Endothelial cell of umbilical vein (primary cell): ENCODE measurements around the gene ESCO1. TPM values are rescaled to one million over a fixed set of nuclear protein-coding genes. Genes with fewer than 3 reads are reported as not detected.
"Not testable (repeated sequence)": the region's sequence is repeated elsewhere in the genome, so short reads cannot be mapped to it uniquely, and the experiment has no call there.

Experiments used
- BruUV-seq: library from RNA; stranded (reverse); fragments of 400-500 nt; replicated peaks from 2 replicates; lab custom pipeline; 2021; lab: Mats Ljungman, UMichigan
- CTCF ChIA-PET: fragments of 300-600, 350-600 bp; sonication (Branson Sonifier 250); formaldehyde crosslinking; loops from one replicate; lab custom pipeline; 2021; ENCODE audit warnings: antibody characterized with exemption, inconsistent platforms; lab: Charles Lee
- POLR2A ChIA-PET: fragments of 300-600, 350-600 bp; sonication (Branson Sonifier 250); formaldehyde crosslinking; loops from one replicate; lab custom pipeline; 2021; ENCODE audit warnings: antibody characterized with exemption, inconsistent platforms; lab: Charles Lee
- DNase-seq: peaks from one replicate; pipeline ENCODE4 v3.0.0-alpha.2; 2011; ENCODE audit warnings: low read depth, low spot score
- FAIRE-seq: peaks from 2 replicates; lab custom pipeline; 2011; peaks lifted over from hg19 to GRCh38; lab: Jason Lieb, UNC
- H2AFZ ChIP-seq: 2 replicates; pipeline ENCODE4 v1.6.0; 2012; ENCODE audit warnings: low read depth, low read length, control low read depth, inconsistent platforms
- H3K27ac ChIP-seq: 2 replicates; pipeline ENCODE4 v1.5.1; 2011; ENCODE audit warnings: low read depth, mild to moderate bottlenecking, control low read depth, low read length, moderate library complexity; ENCODE audit not compliant: insufficient read depth
- H3K27me3 ChIP-seq, 2 experiments: 2 replicates each; pipeline versions ENCODE4 v1.6.0 to v1.6.1; 2011; ENCODE audit warnings: low read length in 2 of 2, mixed read lengths in 1 of 2; ENCODE audit not compliant: control insufficient read depth in 2 of 2, insufficient read depth in 2 of 2
- H3K36me3 ChIP-seq, 2 experiments: 2 replicates in 1 of 2; 3 replicates in 1 of 2; pipeline ENCODE4 v1.5.1; 2011; ENCODE audit warnings: low read length in 2 of 2, mild to moderate bottlenecking in 1 of 2, moderate library complexity in 1 of 2; ENCODE audit not compliant: control insufficient read depth in 2 of 2, insufficient read depth in 2 of 2; ENCODE audit errors: extremely low read depth in 1 of 2
- H3K4me1 ChIP-seq: 3 replicates; pipeline ENCODE4 v1.5.1; 2011; ENCODE audit warnings: mild to moderate bottlenecking, low read length; ENCODE audit not compliant: control insufficient read depth, insufficient read depth; ENCODE audit errors: extremely low read depth
- H3K4me2 ChIP-seq: 2 replicates; pipeline ENCODE4 v1.6.1; 2011; ENCODE audit warnings: low read length, control low read depth, mixed read lengths; ENCODE audit not compliant: insufficient read depth
- H3K4me3 ChIP-seq, 3 experiments: fragments of 200-600 bp in 1 of 3; sonication (generic), shearing (Covaris generic) in 1 of 3; replicated peaks in 1 of 3; 2 replicates each; pipeline ENCODE4 v1.5.1; 2011 to 2016; ENCODE audit warnings: control low read depth in 3 of 3, low read length in 3 of 3, mild to moderate bottlenecking in 2 of 3, inconsistent platforms in 1 of 3, low read depth in 1 of 3, moderate library complexity in 1 of 3; ENCODE audit not compliant: insufficient read depth in 1 of 3
- H3K79me2 ChIP-seq: 2 replicates; pipeline ENCODE4 v1.6.0; 2012; ENCODE audit warnings: low read length, inconsistent platforms; ENCODE audit not compliant: control insufficient read depth, insufficient read depth
- H3K9ac ChIP-seq: replicated peaks from 2 replicates; pipeline ENCODE3; 2011; ENCODE audit warnings: low read length, control low read depth; ENCODE audit not compliant: insufficient read depth; ENCODE audit errors: extremely low read depth
- H3K9me1 ChIP-seq: replicated peaks from 3 replicates; pipeline ENCODE4 v1.6.0; 2011; ENCODE audit warnings: mild to moderate bottlenecking, low read length; ENCODE audit not compliant: control insufficient read depth, insufficient read depth; ENCODE audit errors: extremely low read depth
- H3K9me3 ChIP-seq: replicated peaks from 2 replicates; pipeline ENCODE4 v1.5.1; 2012; ENCODE audit warnings: low read length, inconsistent platforms; ENCODE audit not compliant: control insufficient read depth, insufficient read depth
- H4K20me1 ChIP-seq: replicated peaks from 2 replicates; pipeline ENCODE3; 2011; ENCODE audit warnings: mild to moderate bottlenecking, low read length; ENCODE audit not compliant: control insufficient read depth, insufficient read depth; ENCODE audit errors: extremely low read depth
- FOS ChIP-seq: IDR thresholded peaks from 2 replicates; pipeline ENCODE4 v1.6.1; 2011; ENCODE audit warnings: mild to moderate bottlenecking, low read length, moderate library complexity, borderline replicate concordance; ENCODE audit not compliant: insufficient read depth
- dilution Hi-C: fragments of 300-500 bp; cut with MboI; formaldehyde crosslinking; loops from one replicate; pipeline ENCODE4 v1.15.0; 2019; ENCODE audit warnings: low sequenced_read_pairs; ENCODE audit not compliant: extremely low pct_ligation_motif_present
- intact Hi-C: fragments of 100-400 bp; cut with micrococcal nuclease; formaldehyde crosslinking; loops from one replicate; pipeline ENCODE4 v1.10.0; 2022
- polyA plus RNA-seq, 4 experiments: library from polyadenylated mRNA; depleted of rRNA in 3 of 4; stranded (reverse) in 3 of 4; unstranded in 1 of 4; fragments of >200 nt; gene quantifications; 2 replicates each; pipeline versions ENCODE4 v1.2.1 to v1.2.3, GENCODE V29; 2011 to 2012; ENCODE audit warnings: missing spikeins in 1 of 4
- total RNA-seq: library from RNA; stranded (reverse); gene quantifications from 2 replicates; pipeline ENCODE4 v1.2.3, GENCODE V29; 2021

ESCO1 gene
- total and polyA plus RNA-seq, 2 donors (not counting 3 experiments of a cell fraction or from before 2014, with no cell fraction given): 2.1 to 12.0 TPM

GRCh38 chr18:21593540-21594257 is 6.8 kb downstream of the ESCO1 start:
- Histone ChIP-seq H4K20me1 (peaks cover 2% of the 10 kb centered on the region), H3K4me3 (no peak overlapping the region), H3K9me3 (no peaks in the 10 kb centered on the region), H3K4me1 (no peaks in the 10 kb centered on the region), H3K9me1 (no peaks in the 10 kb centered on the region), H3K4me2 (no peak overlapping the region), H3K27me3 (no peaks in the 10 kb centered on the region), H2AFZ (no peak overlapping the region), H3K27ac (no peak overlapping the region), H3K9ac (no peak overlapping the region), H3K36me3 (no peaks in the 10 kb centered on the region), H3K79me2 (peaks cover 49% of the 10 kb centered on the region)
- dilution Hi-C loops (no loop called here), intact Hi-C loops (no loop called here)
- BruUV-seq: no TSS peak
- FAIRE-seq (no peak), DNase-seq (no peak)
- ChIA-PET POLR2A (no interaction called here), CTCF (interaction anchor here (0.6 to 0.8 kb wide), 2 partner anchors 20 to 203 kb away, joined by 3 to 4 read pairs; no protein-coding TSS in a partner anchor)
- TF ChIP-seq FOS: no peak

DNA sequence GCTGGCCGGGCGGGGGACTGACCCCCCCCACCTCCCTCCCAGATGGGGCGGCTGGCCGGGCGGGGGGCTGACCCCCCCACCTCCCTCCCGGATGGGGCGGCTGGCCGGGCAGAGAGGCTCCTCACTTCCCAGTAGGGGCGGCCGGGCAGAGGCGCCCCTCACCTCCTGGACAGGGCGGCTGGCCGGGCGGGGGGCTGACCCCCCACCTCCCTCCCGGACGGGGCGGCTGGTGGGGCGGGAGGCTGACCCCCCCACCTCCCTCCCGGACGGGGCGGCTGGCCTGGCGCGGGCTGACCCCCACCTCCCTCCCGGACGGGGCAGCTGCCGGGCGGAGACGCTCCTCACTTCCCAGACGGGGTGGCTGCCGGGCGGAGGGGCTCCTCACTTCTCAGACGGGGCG is 8.1 kb downstream of the ESCO1 start:
- H4K20me1 ChIP-seq, H3K36me3 ChIP-seq, POLR2A ChIA-PET, H3K27me3 ChIP-seq, H3K9ac ChIP-seq, H2AFZ ChIP-seq, H3K4me1 ChIP-seq, H3K27ac ChIP-seq, H3K9me1 ChIP-seq, FAIRE-seq, BruUV-seq, dilution Hi-C loops, intact Hi-C loops, CTCF ChIA-PET, DNase-seq, H3K4me3 ChIP-seq, H3K4me2 ChIP-seq, H3K9me3 ChIP-seq: not testable (repeated sequence)
- peaks cover 46% of the 10 kb centered on the region for H3K79me2 ChIP-seq
